SH-SY5Y (cell line): ENCODE data around the gene FZR1.

ENCODE experiments used
- GATA2 ChIP-seq: IDR thresholded peaks from 2 replicates; pipeline ENCODE4 v1.6.1; 2011; ENCODE audit warnings: mild to moderate bottlenecking, low read depth, low read length
- GATA3 ChIP-seq: IDR thresholded peaks from 2 replicates; pipeline ENCODE4 v1.6.1; 2011; ENCODE audit warnings: low read depth, mild to moderate bottlenecking, low read length, moderate library complexity

DNA sequence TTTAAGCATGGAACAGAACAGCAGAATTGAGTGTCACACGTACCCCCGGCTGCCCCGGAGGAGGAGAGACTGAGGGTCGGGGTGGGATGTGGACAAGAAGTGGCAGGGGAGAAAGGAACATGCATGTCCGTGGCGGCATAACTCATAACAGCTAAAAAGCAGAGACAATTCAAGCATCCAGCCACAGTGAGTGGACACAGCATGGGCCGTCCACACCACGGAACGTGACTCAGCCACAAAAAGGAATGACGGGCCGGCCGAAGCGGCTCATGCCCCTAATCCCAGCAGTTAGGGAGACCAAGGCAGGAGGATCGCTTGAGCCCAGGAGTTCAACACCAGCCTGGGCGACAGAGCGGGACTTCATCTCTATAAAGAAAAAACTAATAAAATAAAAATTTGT lies 13.2 kb upstream of the FZR1 start:
- TF ChIP-seq GATA2, result no peak
- no peak for TF ChIP-seq GATA3
